ENCODE measurements around the gene CPNE9.

GRCh38 chr3:9703736-9704346, at the start of gene CPNE9:
- no peak for TF ChIP-seq POLR2A (IDR thresholded peaks at IDR 0.05)
- TF ChIP-seq CTCF (IDR thresholded peaks at IDR 0.05), result no peak
- TF ChIP-seq POLR2AphosphoS5 (IDR thresholded peaks at IDR 0.05), result no peak
